Dedifferentiated amniotic fluid mesenchymal stem cell (primary cell): ENCODE data around the gene DNAH8.

Experiments used
- DNase-seq: peaks from one replicate; pipeline ENCODE4 v3.0.0-alpha.2; 2016; ENCODE audit errors: extremely low spot score

Gene DNAH8

DNA sequence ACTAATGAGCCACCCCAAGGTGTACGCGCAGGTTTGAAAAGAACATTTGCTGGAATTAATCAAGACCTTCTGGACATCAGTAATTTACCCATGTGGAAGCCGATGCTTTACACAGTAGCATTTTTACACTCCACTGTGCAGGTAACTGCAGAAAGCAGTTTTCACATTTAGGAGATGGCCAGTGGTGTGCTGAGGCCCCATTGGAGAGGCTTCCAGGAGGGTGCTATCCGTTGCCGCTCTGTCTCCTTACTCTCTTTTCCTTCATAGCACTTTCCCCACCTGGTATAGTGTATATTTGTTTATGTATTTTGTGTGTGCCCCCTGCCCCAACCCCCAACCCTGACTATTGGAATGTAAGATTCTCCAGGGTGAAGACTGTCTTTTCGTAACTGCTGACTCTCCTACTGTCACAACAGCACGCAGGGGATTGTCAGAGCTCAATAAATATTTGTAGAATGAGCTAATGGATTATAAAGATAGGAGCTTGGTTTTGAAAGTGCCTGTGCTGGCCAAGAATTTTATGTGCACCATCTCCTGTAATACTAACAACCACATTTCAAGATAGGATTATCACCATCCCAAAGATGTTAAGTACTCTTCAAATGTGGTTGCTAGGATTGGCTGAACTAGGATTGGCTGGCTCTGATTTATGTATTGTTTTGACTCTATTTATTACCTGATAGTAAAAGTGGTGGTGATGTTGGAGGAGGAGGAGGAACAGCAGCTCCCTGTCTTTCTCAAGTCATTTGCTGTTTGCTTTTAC lies 259.5 kb downstream of the DNAH8 start:
- DNase-seq: no peak

DNA sequence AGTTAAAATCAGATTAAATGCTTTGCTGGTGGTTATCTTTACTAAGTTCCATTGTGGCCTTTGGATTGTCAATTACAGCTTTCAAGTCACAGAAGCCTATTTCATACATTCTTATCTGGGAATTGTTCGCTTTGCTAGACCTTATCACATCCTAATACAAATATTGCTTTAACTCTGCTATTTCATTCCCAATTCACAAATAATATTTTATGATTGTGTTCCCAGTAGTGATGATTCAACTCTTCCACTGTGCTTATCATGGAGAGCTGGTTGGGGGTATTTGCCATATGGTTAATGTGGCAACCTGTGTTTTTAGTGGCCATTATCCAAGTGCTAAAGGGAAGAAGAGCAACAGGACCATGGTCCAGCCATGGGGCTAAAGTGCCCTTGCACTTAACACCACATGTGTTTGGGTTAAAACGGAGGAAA lies 260.5 kb downstream of the DNAH8 start:
- DNase-seq: no peak

DNA sequence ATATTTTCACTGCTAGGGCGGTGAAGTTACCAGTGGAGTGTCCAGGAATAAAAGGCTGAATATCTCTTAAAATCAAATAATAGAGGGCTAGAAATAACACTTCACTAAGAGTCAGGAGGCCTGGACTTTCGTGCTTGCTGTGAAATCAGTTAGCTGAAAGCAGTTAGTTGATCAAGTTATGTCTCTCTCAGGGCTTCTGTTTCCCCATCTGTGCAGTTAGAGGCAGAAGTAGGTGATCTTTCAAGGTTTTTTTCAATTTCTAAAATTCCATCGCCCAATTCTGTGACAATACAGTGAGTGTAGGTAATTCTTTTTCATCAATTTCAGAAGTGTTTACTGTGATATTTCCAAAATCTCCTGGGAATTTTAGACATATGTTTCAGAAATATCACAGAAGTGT lies 260.9 kb downstream of the DNAH8 start:
- no peak for DNase-seq

DNA sequence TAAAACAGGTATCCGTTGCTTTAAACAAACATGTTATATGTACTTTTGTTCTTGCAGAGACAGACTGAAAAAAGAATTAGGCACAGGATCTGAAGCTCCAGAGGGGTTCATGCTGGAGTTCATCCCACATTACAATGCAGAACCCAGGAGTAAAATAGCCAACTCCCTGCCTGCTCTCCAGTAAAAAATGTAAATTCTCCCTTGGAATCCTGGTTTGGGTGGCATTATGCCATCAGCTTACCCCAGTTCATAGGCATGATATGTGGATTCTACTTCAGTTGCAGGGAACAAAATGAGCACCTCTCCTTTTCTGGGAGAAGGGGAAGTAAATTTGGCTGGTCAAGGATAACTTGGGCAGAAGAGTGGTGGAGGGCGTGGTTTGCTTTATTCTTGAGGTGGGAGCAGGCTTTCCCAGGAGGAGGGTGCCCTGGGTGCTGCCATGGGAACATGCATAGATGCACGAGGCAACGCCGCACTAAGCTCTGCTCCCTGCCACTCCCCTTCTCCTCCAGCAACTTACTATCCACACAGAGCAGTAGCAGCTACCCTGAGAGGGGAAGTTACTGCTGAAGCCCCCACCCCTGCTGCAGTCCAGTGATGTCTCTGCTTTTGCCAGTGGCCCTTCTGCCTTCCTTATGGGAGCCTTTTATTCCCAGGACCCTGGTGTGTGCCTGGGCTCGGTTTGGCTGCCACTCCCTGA lies 261.8 kb downstream of the DNAH8 start:
- no peak for DNase-seq

DNA sequence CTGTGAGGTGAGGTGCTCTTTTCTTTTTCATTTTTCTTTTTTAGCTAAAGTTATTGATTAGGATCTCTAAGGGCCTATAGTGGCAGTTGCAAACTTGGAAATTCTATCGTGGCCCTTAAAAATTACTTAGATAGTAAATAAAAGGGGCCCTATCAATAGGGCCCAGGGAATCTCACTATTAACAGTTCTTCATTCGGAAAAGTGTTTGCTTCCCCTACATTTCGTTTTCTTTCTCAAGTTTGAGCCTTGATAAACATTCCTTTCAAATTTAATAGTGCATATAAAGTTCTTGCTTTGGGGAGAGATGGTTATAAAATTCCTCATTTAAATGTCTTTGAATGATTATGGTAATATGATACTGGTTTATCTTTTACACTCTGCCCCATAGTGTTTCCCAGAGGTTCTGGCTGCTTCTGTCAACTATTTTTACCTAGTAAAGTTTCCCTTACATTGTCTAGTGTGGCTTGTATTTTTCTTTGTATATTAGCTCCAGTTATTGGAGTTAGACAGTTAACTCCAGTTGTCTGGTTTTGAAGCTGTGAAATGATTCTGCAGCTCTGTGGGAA lies 263.1 kb downstream of the DNAH8 start:
- no peak for DNase-seq

DNA sequence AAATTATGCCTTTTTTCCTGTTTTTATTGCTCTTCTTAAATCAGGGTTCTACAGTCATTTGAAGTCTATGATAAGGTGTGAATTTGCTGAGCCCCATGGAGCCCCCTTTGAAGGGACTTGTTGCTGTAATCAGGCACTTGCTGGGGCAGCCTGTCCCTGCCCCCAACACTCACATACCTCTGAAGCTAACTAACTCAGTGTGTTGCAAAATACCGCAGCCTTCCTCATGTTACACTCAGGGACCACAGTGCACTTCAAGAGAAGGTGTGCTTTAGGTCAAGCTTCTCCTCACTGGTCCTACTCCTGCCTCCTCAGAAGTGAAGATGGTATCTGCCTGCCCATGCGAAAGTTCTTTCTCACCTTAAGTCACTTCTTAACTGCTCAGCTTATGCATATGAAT lies 267.4 kb downstream of the DNAH8 start:
- no peak for DNase-seq

DNA sequence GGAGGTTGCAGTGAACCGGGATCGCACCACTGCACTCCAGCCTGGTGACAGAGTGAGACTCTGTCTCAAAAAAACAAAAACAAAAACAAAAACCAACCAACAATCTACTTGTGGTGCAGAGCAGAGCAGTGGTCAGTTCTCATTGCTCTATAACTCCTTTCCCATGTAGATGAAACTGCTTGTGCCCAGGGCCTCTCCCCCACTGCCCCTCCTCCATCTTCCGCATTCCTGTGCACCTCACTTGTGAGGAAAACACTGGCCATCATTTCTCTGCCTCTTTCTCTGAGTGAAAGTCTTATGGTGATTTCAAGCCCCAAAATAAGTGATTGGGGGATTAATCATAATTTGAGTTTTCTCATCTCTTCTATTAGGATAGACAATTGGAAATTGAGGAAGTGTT lies 269.6 kb downstream of the DNAH8 start:
- DNase-seq: no peak

DNA sequence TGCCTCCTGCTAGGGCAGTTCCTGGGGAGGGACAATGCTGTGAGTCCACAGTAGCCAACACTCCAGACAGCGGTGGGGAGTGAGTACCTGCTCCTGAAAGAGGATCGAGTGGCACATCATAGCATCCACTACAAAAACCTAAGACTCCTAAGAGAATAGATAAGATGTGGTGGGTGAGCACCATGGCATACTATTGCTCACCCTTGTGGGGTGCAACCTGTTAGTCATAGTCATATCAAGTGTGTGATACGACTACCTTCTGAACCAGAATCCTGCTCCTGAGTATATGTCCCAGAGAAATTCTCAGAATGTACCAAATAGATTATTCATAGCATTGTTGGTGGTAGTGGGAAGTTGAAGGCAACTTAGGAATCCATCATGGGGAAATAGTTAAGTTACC lies 270.7 kb downstream of the DNAH8 start:
- DNase-seq: no peak

DNA sequence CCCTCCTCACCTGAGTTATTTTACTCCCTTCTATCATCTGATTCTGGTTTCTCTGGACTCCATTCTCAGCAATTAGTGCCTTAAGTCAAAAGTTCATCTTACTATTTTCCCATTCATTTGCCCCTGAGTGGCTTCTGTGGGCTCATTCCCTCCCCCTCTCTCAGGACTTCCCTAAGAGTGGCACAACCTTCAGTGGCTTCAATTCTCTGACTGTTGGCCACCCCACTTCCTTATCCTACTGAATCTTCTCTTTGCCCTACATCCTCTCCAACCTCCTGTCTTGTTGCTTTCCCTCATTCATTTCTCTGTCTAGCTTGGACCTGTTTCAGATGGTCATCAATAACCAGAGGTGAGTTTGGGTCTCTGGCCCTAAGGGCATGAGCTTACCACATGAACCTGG lies 272.4 kb downstream of the DNAH8 start:
- no peak for DNase-seq

DNA sequence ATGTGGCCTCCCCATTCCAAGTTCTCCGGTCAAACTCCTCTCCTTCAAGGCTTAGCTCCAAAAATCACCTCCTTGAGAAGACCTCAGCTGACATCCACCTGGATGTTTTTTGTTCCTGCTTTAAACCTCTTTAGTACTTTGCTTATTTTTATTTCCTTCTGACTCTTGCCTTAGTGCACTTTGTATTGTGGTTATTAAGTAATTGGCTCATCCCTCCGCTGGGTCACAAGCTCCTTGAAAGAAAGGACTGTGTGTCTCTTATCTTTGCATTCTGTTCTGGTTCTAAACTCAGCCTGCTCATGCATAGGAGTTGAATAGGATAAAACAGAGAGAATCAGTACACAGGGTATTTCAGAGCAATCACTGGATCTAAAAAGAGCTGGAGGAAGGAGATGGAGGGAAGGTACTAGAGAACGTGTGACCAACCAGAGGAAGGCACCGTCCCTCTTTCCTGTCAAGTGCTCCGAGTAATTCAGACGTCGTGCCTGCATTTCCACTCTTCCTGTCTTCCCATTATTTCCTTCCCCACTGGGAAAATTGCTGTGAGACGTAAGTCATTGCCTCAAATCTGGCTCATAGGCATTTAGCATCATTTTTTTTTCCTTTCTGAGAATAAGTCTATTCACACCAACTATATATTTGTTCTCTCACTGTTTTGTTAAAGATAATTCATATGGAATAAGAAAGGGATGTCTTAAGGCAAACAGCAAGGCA lies 273.8 kb downstream of the DNAH8 start:
- DNase-seq: no peak

DNA sequence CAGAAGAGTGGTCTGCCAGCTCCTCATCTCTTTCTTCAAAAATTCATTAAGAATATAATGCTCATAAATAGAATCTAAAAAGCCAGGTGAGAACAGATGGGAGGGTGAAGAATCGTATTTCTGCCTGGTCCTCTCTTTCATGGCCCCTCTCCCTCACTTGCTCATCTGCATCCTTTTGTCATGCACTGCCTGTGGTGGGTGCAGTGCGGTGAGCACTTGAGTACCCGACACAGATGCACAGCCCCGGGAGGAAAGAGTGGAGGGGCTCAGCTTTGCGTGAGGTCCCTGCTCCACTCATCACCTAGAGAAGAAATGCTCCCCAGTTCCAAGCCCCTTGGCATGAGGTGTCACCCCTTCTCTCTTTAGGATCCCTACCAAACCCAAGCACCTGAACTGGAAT lies 275.4 kb downstream of the DNAH8 start:
- no peak for DNase-seq

DNA sequence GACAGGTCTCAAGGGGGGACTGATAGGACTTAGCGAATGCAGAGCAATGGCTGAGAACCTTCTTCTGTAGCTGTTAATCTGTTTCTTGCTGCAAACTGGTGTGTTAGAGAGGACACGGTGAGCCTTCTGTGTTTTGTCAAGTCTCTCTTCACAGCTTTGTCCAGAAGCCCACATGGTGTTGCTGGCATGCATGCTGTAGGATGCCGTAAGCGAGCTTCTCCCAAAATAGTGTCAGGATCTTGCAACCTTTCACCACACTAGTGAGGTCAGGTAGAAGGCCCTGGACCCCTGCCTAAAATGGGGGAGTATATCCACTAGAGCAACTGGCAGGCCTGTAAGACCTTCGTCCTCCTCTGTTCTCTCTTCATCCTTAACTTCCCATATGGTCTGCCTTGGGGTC lies 281.6 kb downstream of the DNAH8 start:
- no peak for DNase-seq

DNA sequence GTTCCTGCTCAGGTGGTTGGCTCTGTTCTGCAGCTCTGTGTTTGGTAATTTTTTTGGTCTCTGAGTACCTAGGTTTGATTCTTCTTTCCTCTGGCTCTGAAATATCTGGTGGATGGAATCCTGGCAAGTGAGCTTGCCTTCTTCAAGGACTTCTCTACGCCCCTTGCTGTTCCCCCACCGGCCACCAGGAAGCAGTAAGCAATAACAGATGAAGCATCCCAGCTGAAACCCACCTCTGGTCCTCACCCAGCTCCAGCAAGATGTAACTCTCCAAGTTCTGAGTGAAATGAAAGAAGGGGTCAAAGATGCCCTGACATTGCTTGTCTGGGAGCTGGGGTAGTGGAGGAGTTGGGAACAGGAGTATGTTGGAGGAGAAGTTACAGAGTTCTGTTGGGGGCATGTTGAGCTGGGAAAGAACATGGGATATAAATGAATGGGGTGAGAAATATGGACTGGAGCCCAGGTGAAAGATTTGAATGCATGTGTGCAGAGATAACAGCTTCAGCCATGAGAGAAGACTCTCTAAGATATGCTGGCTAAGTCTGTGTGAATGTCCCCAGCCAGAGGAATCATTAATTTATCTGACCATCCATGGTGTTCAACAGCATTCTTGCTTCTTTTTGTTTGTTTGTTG lies 282.1 kb downstream of the DNAH8 start:
- no peak for DNase-seq

DNA sequence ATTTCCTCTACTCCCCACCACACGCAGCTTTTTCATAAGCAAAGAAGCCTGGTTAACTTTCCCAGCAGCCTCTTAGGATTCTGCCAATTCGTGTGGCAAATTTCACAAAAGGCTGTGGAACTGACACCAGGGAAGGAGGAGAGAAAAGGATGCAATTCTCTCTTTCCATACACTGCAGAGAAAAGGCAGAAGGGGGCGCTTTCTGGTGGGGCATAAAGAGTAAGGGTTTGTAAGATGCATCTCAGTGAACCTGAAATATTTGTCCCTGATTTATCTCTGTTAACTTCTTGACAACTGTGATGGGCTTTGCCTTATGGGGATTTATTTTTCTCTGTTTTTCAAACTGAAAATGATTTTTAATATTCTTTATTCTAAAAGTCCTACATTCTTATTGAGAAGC lies 288.0 kb downstream of the DNAH8 start:
- no peak for DNase-seq

DNA sequence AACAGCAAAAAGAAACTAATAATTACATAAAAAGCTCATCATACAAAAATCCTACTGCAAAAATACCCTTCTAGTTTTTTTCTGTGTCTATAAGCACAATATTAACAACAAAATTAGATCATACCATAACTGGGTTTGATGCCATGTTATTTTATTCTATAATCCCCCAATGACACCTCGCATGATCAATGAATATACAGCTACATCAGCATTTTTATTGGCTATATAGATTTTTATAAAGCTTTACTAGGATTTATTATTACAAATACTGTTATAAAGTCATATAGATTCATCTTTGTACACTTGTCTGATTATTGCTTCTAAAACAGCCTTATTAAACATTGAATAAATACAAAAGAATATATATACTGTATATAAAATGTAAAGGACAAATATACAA lies 288.4 kb downstream of the DNAH8 start:
- DNase-seq: no peak

DNA sequence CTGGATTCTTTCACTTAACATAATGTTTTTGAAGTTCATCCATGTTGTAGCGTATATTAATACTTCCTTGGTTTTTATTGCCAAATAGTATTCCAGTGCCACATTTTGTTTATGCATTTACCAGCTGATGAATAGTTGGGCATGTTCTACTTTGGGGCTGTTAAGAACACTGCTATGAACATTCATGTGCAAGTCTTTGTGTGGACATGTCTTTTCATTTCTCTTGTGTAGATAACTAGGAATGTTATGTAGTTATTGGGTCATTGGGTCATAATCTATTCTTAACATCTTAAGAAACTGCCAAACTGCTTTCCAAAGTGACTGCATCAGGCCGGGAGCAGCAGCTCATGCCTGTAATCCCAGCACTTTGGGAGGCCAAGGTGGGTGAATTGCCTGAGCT lies 289.7 kb downstream of the DNAH8 start:
- DNase-seq: no peak

DNA sequence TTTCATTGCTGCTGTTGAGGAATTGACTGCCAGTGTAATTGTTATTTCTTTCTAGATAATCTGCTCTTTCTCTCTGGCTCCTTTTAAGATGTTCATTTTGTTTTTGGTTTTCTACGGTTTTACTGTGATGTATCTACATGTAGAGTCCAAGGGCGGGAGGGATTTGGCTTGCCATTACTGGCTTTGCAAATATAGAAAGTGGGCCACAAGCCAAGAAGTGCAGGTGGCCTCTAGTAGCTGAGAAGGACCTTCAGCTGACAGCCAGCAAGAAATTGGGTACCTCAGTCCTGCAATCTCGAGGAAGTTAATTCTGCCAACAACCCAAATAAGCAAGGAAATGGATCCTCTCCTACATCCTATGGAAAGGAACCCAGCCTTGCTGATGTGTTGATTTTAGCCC lies 290.7 kb downstream of the DNAH8 start:
- no peak for DNase-seq

DNA sequence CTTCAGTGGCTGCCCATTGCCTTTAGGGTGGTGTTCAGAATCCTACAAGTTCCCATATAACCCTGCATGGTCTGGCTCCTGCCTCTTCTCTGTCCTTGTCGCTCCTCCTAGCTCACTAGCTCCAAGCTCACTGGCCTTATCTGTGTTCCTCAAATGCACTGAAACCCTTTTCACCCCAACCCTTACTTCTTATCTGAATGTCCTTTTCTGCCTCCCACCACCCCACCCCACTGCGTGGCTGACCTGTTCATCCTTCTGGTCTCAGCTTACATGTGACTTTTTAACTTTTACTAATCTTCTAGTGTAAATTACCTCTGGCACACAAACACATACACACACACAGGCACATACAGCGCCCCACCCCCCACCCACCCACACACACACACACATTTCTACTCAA lies 292.5 kb downstream of the DNAH8 start:
- no peak for DNase-seq

DNA sequence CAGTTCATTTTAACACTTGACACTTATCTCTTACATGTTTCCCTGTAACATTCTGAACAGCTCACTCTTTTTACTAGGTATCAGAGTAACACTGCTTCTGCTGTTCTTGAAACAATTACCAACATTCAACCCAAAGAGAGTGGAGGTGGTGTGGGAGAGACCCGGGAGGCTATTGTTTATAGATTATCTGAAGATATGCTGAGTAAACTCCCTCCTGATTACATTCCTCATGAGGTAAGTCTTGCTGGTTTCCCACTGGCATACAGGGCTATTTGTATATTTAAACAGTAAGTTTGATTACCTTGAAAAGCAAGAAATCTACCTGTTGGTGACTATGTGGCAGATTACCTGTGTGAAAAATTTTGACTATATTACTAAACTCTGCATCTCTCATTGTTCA lies 293.6 kb downstream of the DNAH8 start:
- DNase-seq: no peak

DNA sequence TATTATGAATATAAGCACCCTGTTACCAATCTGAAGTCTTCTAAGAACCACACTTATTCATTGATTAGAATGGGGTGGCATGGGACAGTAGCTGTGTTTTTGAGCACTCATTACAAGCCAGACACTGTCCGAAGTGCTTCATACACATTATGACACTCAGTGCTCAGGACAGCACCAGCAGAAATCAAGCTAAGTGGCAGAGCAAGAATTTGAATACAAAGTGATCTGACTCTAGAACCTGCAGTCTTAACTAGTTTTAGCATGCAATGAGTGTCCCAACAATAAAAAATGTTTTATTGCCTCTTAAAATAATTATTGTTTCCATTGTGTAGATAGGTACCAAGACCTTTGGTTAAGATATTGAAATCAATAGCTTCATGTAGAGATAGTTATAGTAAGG lies 294.4 kb downstream of the DNAH8 start:
- DNase-seq: no peak

DNA sequence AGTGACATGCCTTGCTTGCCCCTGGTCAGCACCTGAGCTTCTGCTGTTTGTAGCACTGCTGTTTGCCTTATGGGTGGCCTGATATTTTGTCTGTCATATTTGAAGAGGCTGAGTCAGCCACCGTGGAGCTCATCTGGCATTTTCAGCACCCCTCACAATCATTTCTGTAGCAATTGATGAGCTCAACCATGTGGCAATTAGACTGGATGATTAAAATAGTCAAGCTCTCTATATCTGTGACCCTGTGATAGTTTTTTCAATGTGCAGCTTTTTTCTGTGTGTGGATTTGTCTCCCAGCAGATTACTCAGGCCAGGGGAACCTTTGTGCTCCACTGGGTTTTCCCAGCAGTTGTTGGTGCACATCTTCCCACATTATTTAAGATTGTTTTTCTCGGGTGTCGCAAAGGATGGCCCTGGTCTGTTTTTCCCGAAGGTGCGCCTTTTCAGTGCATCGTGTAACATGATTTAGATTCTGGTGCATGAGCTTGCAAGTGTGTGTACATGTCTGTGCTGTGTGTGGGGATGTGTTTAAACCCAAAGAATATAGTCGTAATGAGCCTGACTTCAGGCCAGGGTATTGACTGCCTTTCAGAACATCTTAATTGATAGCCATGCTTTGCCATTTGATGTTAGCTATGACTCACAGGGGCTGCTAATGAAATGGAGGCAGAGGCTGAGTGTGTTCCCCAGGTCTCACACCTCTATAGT lies 301.9 kb downstream of the DNAH8 start:
- no peak for DNase-seq

DNA sequence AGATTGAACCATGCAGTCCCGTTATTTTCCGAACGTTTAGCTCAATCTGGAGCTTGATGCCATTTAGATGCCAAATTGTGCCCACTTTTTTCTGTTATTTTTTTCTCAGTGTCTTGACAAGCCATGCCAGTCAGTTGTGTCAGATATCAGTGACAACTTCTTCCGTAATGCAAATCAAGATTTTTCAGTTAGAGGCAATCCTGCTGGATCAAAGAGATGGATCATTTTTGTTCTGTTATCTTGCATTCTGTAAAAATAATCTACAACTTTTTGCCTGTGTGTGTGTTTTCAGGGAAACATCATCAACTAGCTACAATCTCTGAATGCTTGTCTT lies 302.4 kb downstream of the DNAH8 start:
- no peak for DNase-seq
